ENCODE data around the gene SBF2.

Gene SBF2

DNA sequence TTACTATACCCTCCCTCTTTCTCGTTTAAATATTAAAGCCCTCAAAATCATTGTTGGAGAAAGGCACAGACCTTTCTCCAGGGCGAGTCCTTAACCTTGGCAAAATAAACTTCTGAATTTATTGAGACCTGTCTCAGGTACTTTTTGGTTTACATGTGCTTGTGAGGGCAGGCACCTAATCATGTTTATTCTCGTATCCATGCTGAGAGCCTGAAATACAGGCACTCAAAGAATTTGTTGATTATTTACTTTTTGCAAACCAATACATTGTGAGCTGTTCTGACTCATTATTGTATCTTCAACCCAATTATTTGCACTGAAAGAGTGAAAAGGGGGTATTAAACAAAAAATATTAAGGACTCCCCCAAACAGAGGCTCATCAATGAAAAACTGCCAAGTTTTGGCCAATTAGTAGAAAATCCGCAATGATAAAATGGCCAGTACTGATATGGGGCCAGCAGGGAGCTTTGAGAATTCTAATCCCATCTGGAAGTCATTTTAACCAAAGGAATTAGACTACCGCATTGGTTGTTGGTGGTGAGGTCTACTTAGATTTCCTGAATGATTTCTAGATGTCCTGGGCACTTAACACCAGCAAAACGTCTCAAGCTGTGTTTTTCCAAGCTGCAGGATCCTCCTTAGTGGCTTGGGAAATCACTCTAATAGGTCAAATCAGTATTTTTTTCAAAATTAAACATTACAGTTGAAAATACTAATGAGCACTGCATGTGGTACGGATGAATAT is 472.8 kb downstream of the SBF2 start:
- WGBS (ENCODE audit: extremely low coverage, insufficient coverage, low lambda C conversion rate): no CpG with 5 or more reads among the region's 7 CpGs
- H4K5ac ChIP-seq (ENCODE audit: low read length): no peak overlapping the region

DNA sequence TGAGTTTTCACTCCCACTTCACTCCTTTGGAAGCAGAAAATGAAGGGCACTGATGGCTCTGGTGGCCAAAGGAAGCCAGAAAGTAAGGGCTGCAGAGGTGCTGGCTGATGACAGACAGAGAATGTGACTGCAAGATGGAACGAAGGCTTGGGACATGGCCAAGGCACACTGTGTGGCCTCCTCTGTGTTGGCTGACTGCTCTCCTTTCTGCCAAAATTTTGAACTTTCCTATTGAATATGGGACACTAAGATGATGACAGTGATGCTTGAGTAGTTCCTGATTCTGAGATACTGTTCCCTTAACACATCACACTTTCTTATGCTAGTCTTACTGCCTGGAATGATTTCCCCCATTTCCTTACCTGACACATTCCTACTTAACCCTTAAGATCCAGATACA is 473.8 kb downstream of the SBF2 start:
- Histone ChIP-seq H3K4me3 (ENCODE audit: low read length) (no peak overlapping the region), H3K27ac (ENCODE audit: low read depth, low read length) (peak overlapping the region; percentile 17), H3K4me1 (ENCODE audit: control insufficient read depth, low read depth, low read length) (peaks cover 8% of the 10 kb centered on the region)

More for the DNA sequence above, 472.8 kb downstream of the SBF2 start:
- Histone ChIP-seq H2AK5ac (ENCODE audit: low read length) (no peak overlapping the region), H3K4me1 (ENCODE audit: control insufficient read depth, low read depth, low read length) (peaks cover 8% of the 10 kb centered on the region), H2BK120ac (ENCODE audit: low read depth, low read length) (peak overlapping the region; percentile 2), H3K9ac (ENCODE audit: low read length) (no peak overlapping the region), H3K27ac (ENCODE audit: low read depth, low read length) (peak overlapping the region; percentile 48), H2BK5ac (ENCODE audit: low read length) (no peak overlapping the region), H3K4ac (ENCODE audit: low read depth, low read length) (no peak overlapping the region), H3K36me3 (ENCODE audit: control insufficient read depth, insufficient read depth, low read length) (no peaks in the 10 kb centered on the region), H2BK15ac (replicated peaks; ENCODE audit: low read depth) (peak overlapping the region; percentile 74), H3K27me3 (ENCODE audit: insufficient read depth, low read length, poor library complexity) (no peaks in the 10 kb centered on the region), H3K56ac (ENCODE audit: low read length) (no peak overlapping the region), H3K4me3 (ENCODE audit: low read length) (no peak overlapping the region), H3K79me1 (ENCODE audit: low read length) (no peaks in the 10 kb centered on the region), H4K8ac (ENCODE audit: low read depth, low read length) (no peak overlapping the region), H3K18ac (ENCODE audit: low read length) (peak overlapping the region; percentile 75), H3K79me2 (ENCODE audit: control insufficient read depth, insufficient read depth, low read length) (no peaks in the 10 kb centered on the region), H3K4me2 (ENCODE audit: low read length) (no peak overlapping the region), H3K23ac (ENCODE audit: low read length) (no peak overlapping the region)
- DNase-seq: peak; percentile 79

DNA sequence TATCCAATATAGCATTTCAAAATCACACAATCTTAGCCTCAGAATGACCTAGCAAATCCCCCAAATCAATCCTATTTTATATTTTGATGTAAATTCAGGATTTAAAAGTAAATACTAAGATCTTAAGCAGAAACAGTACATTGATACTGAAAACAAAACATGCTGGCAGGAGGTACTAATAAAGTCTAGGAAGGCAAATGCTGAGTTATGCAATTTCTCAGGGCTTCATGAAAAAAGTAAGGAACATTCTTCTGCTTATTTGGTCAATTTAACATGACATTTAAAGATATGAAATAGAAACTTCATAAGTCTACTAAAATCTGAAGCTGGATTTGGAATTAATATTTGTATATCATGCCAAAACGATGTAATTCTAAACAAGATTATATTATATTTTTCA is 476.8 kb downstream of the SBF2 start:
- Histone ChIP-seq H3K79me2 (ENCODE audit: control insufficient read depth, insufficient read depth, low read length) (no peaks in the 10 kb centered on the region), H3K36me3 (ENCODE audit: control insufficient read depth, insufficient read depth, low read length) (no peaks in the 10 kb centered on the region), H4K5ac (ENCODE audit: low read length) (no peak overlapping the region), H3K27me3 (ENCODE audit: insufficient read depth, low read length, poor library complexity) (no peaks in the 10 kb centered on the region), H2AK5ac (ENCODE audit: low read length) (no peak overlapping the region), H3K4me2 (ENCODE audit: low read length) (no peak overlapping the region), H4K8ac (ENCODE audit: low read depth, low read length) (no peak overlapping the region), H3K27ac (ENCODE audit: low read depth, low read length) (no peak overlapping the region), H3K23ac (ENCODE audit: low read length) (no peak overlapping the region), H3K4me1 (ENCODE audit: control insufficient read depth, low read depth, low read length) (peaks cover 6% of the 10 kb centered on the region), H2BK120ac (ENCODE audit: low read depth, low read length) (no peak overlapping the region), H3K4me3 (ENCODE audit: low read length) (no peak overlapping the region), H3K56ac (ENCODE audit: low read length) (no peak overlapping the region), H3K9ac (ENCODE audit: low read length) (no peak overlapping the region), H2BK5ac (ENCODE audit: low read length) (no peak overlapping the region), H3K4ac (ENCODE audit: low read depth, low read length) (no peak overlapping the region), H3K18ac (ENCODE audit: low read length) (no peak overlapping the region), H2BK15ac (replicated peaks; ENCODE audit: low read depth) (no peak overlapping the region), H3K79me1 (ENCODE audit: low read length) (no peaks in the 10 kb centered on the region)
- DNase-seq: no peak
- WGBS (ENCODE audit: extremely low coverage, insufficient coverage, low lambda C conversion rate): no CpG with 5 or more reads among the region's 1 CpG

More for the DNA sequence above, 473.8 kb downstream of the SBF2 start:
- peak overlapping the region; percentile 63 for H3K56ac ChIP-seq (ENCODE audit: low read length)
- no peak overlapping the region for H4K8ac ChIP-seq (ENCODE audit: low read depth, low read length)
- no peak overlapping the region for H2BK15ac ChIP-seq (replicated peaks; ENCODE audit: low read depth)
- DNase-seq: peak; percentile 74
- H4K5ac ChIP-seq (ENCODE audit: low read length): no peak overlapping the region
- no peak overlapping the region for H2AK5ac ChIP-seq (ENCODE audit: low read length)
- H3K9ac ChIP-seq (ENCODE audit: low read length): no peak overlapping the region
- no peaks in the 10 kb centered on the region for H3K27me3 ChIP-seq (ENCODE audit: insufficient read depth, low read length, poor library complexity)
- no peak overlapping the region for H2BK120ac ChIP-seq (ENCODE audit: low read depth, low read length)
- H2BK5ac ChIP-seq (ENCODE audit: low read length): peak overlapping the region; percentile 65
- H3K79me1 ChIP-seq (ENCODE audit: low read length): no peaks in the 10 kb centered on the region
- no peak overlapping the region for H3K18ac ChIP-seq (ENCODE audit: low read length)
- H3K36me3 ChIP-seq (ENCODE audit: control insufficient read depth, insufficient read depth, low read length): no peaks in the 10 kb centered on the region
- H3K4me2 ChIP-seq (ENCODE audit: low read length): no peak overlapping the region
- no peak overlapping the region for H3K23ac ChIP-seq (ENCODE audit: low read length)
- no peaks in the 10 kb centered on the region for H3K79me2 ChIP-seq (ENCODE audit: control insufficient read depth, insufficient read depth, low read length)
- WGBS (ENCODE audit: extremely low coverage, insufficient coverage, low lambda C conversion rate): no CpG with 5 or more reads among the region's 1 CpG
- no peak overlapping the region for H3K4ac ChIP-seq (ENCODE audit: low read depth, low read length)

DNA sequence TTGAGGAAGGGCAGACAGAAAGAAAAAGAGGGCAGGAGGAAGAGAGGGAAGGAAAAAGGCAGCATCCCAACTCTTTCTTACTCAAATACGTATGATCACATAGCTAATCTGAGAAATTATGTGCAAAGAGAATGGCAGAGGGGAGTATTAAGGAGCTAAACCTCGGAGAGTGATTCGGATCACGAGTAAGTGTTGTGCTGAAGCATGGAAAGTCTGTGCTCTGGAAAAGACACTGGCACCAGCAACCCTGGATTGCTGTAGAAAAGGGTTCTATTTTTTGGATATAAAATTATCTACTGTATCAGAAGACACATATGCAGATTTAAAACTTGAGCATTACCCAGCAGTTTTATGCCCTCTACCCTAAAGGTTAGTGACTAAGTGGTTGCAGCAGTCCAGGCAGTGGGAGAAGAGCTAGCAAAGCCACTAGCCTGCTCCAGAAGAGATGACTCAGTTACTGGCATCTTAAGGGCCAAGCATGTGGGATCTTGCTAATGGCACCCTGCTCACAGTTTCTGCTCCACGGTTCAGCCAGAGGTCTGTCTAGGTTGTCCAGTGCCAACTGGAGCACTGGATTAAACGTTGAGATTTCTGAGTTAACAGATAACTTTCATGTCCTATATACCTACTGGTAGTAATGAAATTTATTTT is 478.4 kb downstream of the SBF2 start:
- Histone ChIP-seq H2AK5ac (ENCODE audit: low read length) (peak overlapping the region; percentile 38), H3K79me2 (ENCODE audit: control insufficient read depth, insufficient read depth, low read length) (no peaks in the 10 kb centered on the region), H3K4me1 (ENCODE audit: control insufficient read depth, low read depth, low read length) (peaks cover 6% of the 10 kb centered on the region), H3K36me3 (ENCODE audit: control insufficient read depth, insufficient read depth, low read length) (no peaks in the 10 kb centered on the region), H3K23ac (ENCODE audit: low read length) (no peak overlapping the region), H3K18ac (ENCODE audit: low read length) (no peak overlapping the region), H3K4me2 (ENCODE audit: low read length) (no peak overlapping the region), H3K56ac (ENCODE audit: low read length) (no peak overlapping the region), H3K9ac (ENCODE audit: low read length) (no peak overlapping the region), H4K8ac (ENCODE audit: low read depth, low read length) (no peak overlapping the region), H3K79me1 (ENCODE audit: low read length) (no peaks in the 10 kb centered on the region), H3K4me3 (ENCODE audit: low read length) (no peak overlapping the region), H2BK120ac (ENCODE audit: low read depth, low read length) (no peak overlapping the region), H3K4ac (ENCODE audit: low read depth, low read length) (no peak overlapping the region), H3K27ac (ENCODE audit: low read depth, low read length) (no peak overlapping the region), H4K5ac (ENCODE audit: low read length) (no peak overlapping the region), H3K27me3 (ENCODE audit: insufficient read depth, low read length, poor library complexity) (no peaks in the 10 kb centered on the region), H2BK15ac (replicated peaks; ENCODE audit: low read depth) (no peak overlapping the region), H2BK5ac (ENCODE audit: low read length) (no peak overlapping the region)
- WGBS (ENCODE audit: extremely low coverage, insufficient coverage, low lambda C conversion rate): no CpG with 5 or more reads among the region's 6 CpGs
- DNase-seq: peak; percentile 44

DNA sequence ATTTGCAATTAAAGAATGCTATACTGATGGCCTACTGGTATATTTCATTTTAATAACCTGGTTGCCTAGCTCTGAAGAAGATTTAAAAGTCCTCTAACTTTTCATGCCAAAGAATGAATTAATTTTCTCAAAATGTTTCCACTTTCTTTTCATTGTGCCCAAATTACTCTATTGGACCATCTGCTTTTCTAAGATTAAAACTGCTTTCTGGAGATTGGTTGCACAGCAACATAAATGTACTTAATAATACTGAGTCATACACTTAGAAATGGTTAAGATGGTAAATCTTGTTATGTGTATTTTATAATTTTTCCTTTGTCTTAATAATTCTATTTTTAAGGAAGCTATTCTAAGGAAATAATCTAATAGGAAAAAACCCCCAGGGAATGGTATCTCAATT is 479.9 kb downstream of the SBF2 start:
- Histone ChIP-seq H3K4me3 (ENCODE audit: low read length) (no peak overlapping the region), H3K18ac (ENCODE audit: low read length) (no peak overlapping the region), H3K79me2 (ENCODE audit: control insufficient read depth, insufficient read depth, low read length) (no peaks in the 10 kb centered on the region), H3K79me1 (ENCODE audit: low read length) (no peaks in the 10 kb centered on the region), H2BK5ac (ENCODE audit: low read length) (no peak overlapping the region), H4K5ac (ENCODE audit: low read length) (no peak overlapping the region), H3K9ac (ENCODE audit: low read length) (no peak overlapping the region), H2AK5ac (ENCODE audit: low read length) (no peak overlapping the region), H4K8ac (ENCODE audit: low read depth, low read length) (no peak overlapping the region), H3K23ac (ENCODE audit: low read length) (no peak overlapping the region), H3K4ac (ENCODE audit: low read depth, low read length) (no peak overlapping the region), H2BK15ac (replicated peaks; ENCODE audit: low read depth) (no peak overlapping the region), H3K4me1 (ENCODE audit: control insufficient read depth, low read depth, low read length) (no peaks in the 10 kb centered on the region), H3K36me3 (ENCODE audit: control insufficient read depth, insufficient read depth, low read length) (no peaks in the 10 kb centered on the region), H3K27ac (ENCODE audit: low read depth, low read length) (no peak overlapping the region), H3K56ac (ENCODE audit: low read length) (no peak overlapping the region), H3K4me2 (ENCODE audit: low read length) (no peak overlapping the region), H2BK120ac (ENCODE audit: low read depth, low read length) (no peak overlapping the region), H3K27me3 (ENCODE audit: insufficient read depth, low read length, poor library complexity) (no peaks in the 10 kb centered on the region)
- DNase-seq: no peak
